B cell (primary cell): ENCODE measurements around the gene TXNRD1. TPM values are rescaled to one million over a fixed set of nuclear protein-coding genes. Genes with fewer than 3 reads are reported as not detected.

Experiments
- ATAC-seq: fragments of 200-7000 bp; cut with Tn5 transposase; one replicate; pipeline ENCODE4 v1.10.0; 2021; ENCODE audit warnings: low read depth, mild to moderate bottlenecking, moderate number of reproducible peaks, moderate library complexity
- CTCF ChIA-PET: fragments of 350-600 bp; sonication (Branson Sonifier 250); formaldehyde crosslinking; loops from one replicate; lab custom pipeline; 2021; ENCODE audit warnings: antibody characterized with exemption, inconsistent platforms; lab: Charles Lee
- POLR2A ChIA-PET: fragments of 350-600 bp; sonication (Branson Sonifier 250); formaldehyde crosslinking; loops from one replicate; lab custom pipeline; 2021; ENCODE audit warnings: antibody characterized with exemption; lab: Charles Lee
- DNase-seq: peaks from one replicate; pipeline ENCODE4 v3.0.0; 2013
- H2AFZ ChIP-seq: 2 replicates; pipeline ENCODE4 v1.6.1; 2012; ENCODE audit warnings: mild to moderate bottlenecking, low read depth, low read length; ENCODE audit not compliant: insufficient read depth, poor library complexity, severe bottlenecking
- H3K27ac ChIP-seq, 2 donors: 1 replicate in 1 of 2; 2 replicates in 1 of 2; pipeline ENCODE4 v1.5.1; 2012 to 2013; ENCODE audit warnings: low read length in 2 of 2, mild to moderate bottlenecking in 2 of 2, moderate library complexity in 1 of 2
- H3K27me3 ChIP-seq, 4 experiments: fragments of 200-600 bp in 1 of 4; sonication (generic) in 1 of 4; replicated peaks in 1 of 4; 1 replicate in 2 of 4; 2 replicates in 2 of 4; pipeline versions ENCODE4 v1.6.1 to v1.7.0; 2013 to 2016; ENCODE audit warnings: low read length in 3 of 4, mild to moderate bottlenecking in 2 of 4, mixed read lengths in 1 of 4, moderate library complexity in 1 of 4; ENCODE audit not compliant: insufficient read depth in 4 of 4, control insufficient read depth in 3 of 4; ENCODE audit errors: control extremely low read depth in 1 of 4
- H3K36me3 ChIP-seq, 2 experiments: replicated peaks in 1 of 2; 1 replicate in 1 of 2; 2 replicates in 1 of 2; pipeline versions ENCODE4 v1.6.1 to v1.7.1; 2013; ENCODE audit warnings: low read length in 1 of 2; ENCODE audit not compliant: insufficient read depth in 2 of 2, control insufficient read depth in 1 of 2; ENCODE audit errors: control extremely low read depth in 1 of 2, extremely low read depth in 1 of 2
- H3K4me1 ChIP-seq, 2 donors: fragments of 200-600 bp in 1 of 2; sonication (generic) in 1 of 2; 1 replicate in 1 of 2; 2 replicates in 1 of 2; pipeline versions ENCODE4 v1.5.1 to v1.6.1; 2013 to 2017; ENCODE audit warnings: low read length in 2 of 2; ENCODE audit not compliant: control insufficient read depth in 2 of 2, insufficient read depth in 2 of 2
- H3K4me2 ChIP-seq: replicated peaks from 2 replicates; pipeline ENCODE3; 2012; ENCODE audit warnings: mild to moderate bottlenecking, low read depth, low read length; ENCODE audit not compliant: poor library complexity, severe bottlenecking
- H3K4me3 ChIP-seq, 5 experiments: fragments of 200-600 bp in 1 of 5; sonication (generic) in 1 of 5; 1 replicate in 3 of 5; 2 replicates in 2 of 5; pipeline versions ENCODE4 v1.5.1 to v1.7.0; 2011 to 2016; ENCODE audit warnings: low read length in 4 of 5, mild to moderate bottlenecking in 4 of 5, low read depth in 2 of 5, control low read depth in 1 of 5, moderate library complexity in 1 of 5; ENCODE audit not compliant: insufficient read depth in 1 of 5; ENCODE audit errors: control extremely low read depth in 1 of 5, extremely low read depth in 1 of 5
- H3K79me2 ChIP-seq: fragments of 200-600 bp; sonication (generic); one replicate; pipeline ENCODE4 v1.6.0; 2016; ENCODE audit warnings: low read length; ENCODE audit not compliant: control insufficient read depth, insufficient read depth
- H3K9ac ChIP-seq: fragments of 200-600 bp; sonication (generic); 2 replicates; pipeline ENCODE4 v1.6.1; 2017; ENCODE audit warnings: mild to moderate bottlenecking, low read length, moderate library complexity
- H3K9me3 ChIP-seq, 3 donors: one replicate each; pipeline versions ENCODE4 v1.6.1 to v1.7.1; 2013; ENCODE audit warnings: low read length in 2 of 3; ENCODE audit not compliant: control insufficient read depth in 2 of 3, insufficient read depth in 1 of 3; ENCODE audit errors: control extremely low read depth in 1 of 3
- H4K20me1 ChIP-seq: 2 replicates; pipeline ENCODE4 v1.6.0; 2012; ENCODE audit warnings: mild to moderate bottlenecking, low read length; ENCODE audit not compliant: insufficient read depth, control insufficient read depth, poor library complexity, severe bottlenecking
- H3K27ac Mint-ChIP-seq: one replicate; pipeline ENCODE4 v1.8.0; 2021; ENCODE audit warnings: mixed read lengths
- H3K27me3 Mint-ChIP-seq: one replicate; pipeline ENCODE4 v1.8.0; 2021; ENCODE audit warnings: mixed read lengths
- H3K4me1 Mint-ChIP-seq: one replicate; pipeline ENCODE4 v1.8.0; 2021; ENCODE audit warnings: mixed read lengths
- H3K4me3 Mint-ChIP-seq: one replicate; pipeline ENCODE4 v1.8.0; 2021; ENCODE audit warnings: mixed read lengths
- H3K9me3 Mint-ChIP-seq: one replicate; pipeline ENCODE4 v1.8.0; 2022; ENCODE audit warnings: mixed read lengths; ENCODE audit not compliant: insufficient read depth
- CTCF ChIP-seq: fragments of 200-600 bp; IDR thresholded peaks from one replicate; pipeline ENCODE4 v1.8.0; 2022; ENCODE audit warnings: antibody characterized with exemption, mild to moderate bottlenecking
- EZH2 ChIP-seq: IDR thresholded peaks from 2 replicates; pipeline ENCODE4 v1.6.1; 2012; ENCODE audit warnings: borderline replicate concordance, low read depth, mild to moderate bottlenecking, moderate library complexity, low read length; ENCODE audit not compliant: insufficient read depth, poor library complexity, severe bottlenecking
- WGBS: methylation state at CpG from one replicate; pipeline ENCODE4 v1.1.5; 2013; ENCODE audit warnings: missing lambda C conversion rate; ENCODE audit not compliant: insufficient coverage; 5-methylcytosine and 5-hydroxymethylcytosine counted together
- intact Hi-C: fragments of 100-400 bp; cut with micrococcal nuclease; formaldehyde crosslinking; loops from one replicate; pipeline ENCODE4 v1.10.0; 2022
- polyA plus RNA-seq: library from polyadenylated mRNA; depleted of rRNA; stranded (reverse); fragments of >200 nt; gene quantifications from 2 replicates; pipeline ENCODE4 v1.2.3, GENCODE V29; 2012
- total RNA-seq, 2 donors: library from RNA; stranded (reverse); fragments of 120-200 nt in 1 of 2; gene quantifications; 1 replicate in 1 of 2; 2 replicates in 1 of 2; pipeline versions ENCODE4 v1.2.3 to v1.2.4, GENCODE V29; 2013 to 2022

Gene TXNRD1
- total and polyA plus RNA-seq, 2 donors (not counting 1 experiment from before 2014, with no cell fraction given), result 10.1 to 44.6 TPM

DNA sequence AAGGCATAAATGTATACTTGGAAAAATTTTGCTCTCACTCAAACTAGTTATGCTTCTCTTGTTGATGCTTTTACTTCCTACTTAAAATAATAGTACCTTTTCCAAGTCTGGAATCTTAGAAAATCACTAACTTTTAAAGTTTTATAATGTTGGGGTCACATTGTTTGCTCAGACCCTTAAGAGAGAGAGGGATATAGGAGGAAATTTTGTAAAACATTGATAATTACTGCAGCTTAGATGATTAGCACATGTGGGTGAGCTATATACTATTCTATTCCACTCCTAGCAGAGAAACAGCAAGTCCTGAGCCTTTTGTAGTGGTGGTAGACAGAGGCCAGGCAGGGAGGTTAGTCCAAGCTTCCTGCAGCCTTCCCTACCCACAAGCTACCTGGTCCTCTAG is 101.4 kb downstream of the TXNRD1 start:
- H3K27ac Mint-ChIP-seq, result no peak overlapping the region
- H3K36me3 ChIP-seq, result peaks cover 16 to 70% of the 10 kb centered on the region in 2 experiments
- H3K9me3 Mint-ChIP-seq, result no peaks in the 10 kb centered on the region
- H3K4me1 Mint-ChIP-seq, result no peaks in the 10 kb centered on the region
- H2AFZ ChIP-seq, result no peak overlapping the region
- no peak overlapping the region for H3K4me2 ChIP-seq
- H3K4me3 Mint-ChIP-seq, result no peak overlapping the region
- no peaks in the 10 kb centered on the region for H3K27me3 ChIP-seq
- POLR2A ChIA-PET, result interaction anchor here (0.6 kb wide), 1 partner anchor 27 kb away, joined by 5 read pairs; no protein-coding TSS in a partner anchor
- H3K9me3 ChIP-seq, result no peaks in the 10 kb centered on the region
- H3K27me3 Mint-ChIP-seq, result no peaks in the 10 kb centered on the region
- H3K27ac ChIP-seq, result no peak overlapping the region
- intact Hi-C loops, result no loop called here
- H3K4me3 ChIP-seq, result no peak overlapping the region
- H3K9ac ChIP-seq, result no peak overlapping the region
- DNase-seq (no peak), ATAC-seq (no peak)
- TF ChIP-seq CTCF (no peak), EZH2 (no peak)
- H3K79me2 ChIP-seq, result peaks cover 2% of the 10 kb centered on the region
- CTCF ChIA-PET, result no interaction called here
- no peaks in the 10 kb centered on the region for H3K4me1 ChIP-seq
- no peaks in the 10 kb centered on the region for H4K20me1 ChIP-seq

- WGBS, result 98% methylated on average over 6 of the region's 7 CpGs
- intact Hi-C loops, result no loop called here
- H3K4me1 Mint-ChIP-seq, result no peaks in the 10 kb centered on the region
- H3K4me3 ChIP-seq, result no peak overlapping the region
- no peaks in the 10 kb centered on the region for H3K4me1 ChIP-seq
- H3K9me3 ChIP-seq, result no peaks in the 10 kb centered on the region
- no peak overlapping the region for H3K27ac Mint-ChIP-seq
- no peak overlapping the region for H3K27ac ChIP-seq
- H3K9ac ChIP-seq, result no peak overlapping the region
- H3K9me3 Mint-ChIP-seq, result no peaks in the 10 kb centered on the region
- H3K27me3 Mint-ChIP-seq, result no peaks in the 10 kb centered on the region
- no peak overlapping the region for H3K4me2 ChIP-seq
- TF ChIP-seq EZH2 (no peak), CTCF (no peak)
- no peaks in the 10 kb centered on the region for H4K20me1 ChIP-seq
- no peaks in the 10 kb centered on the region for H3K79me2 ChIP-seq
- H3K36me3 ChIP-seq, result peaks cover 16 to 68% of the 10 kb centered on the region in 2 experiments
- ATAC-seq (no peak), DNase-seq (no peak)
- ChIA-PET POLR2A (interaction anchor here (0.6 kb wide), 1 partner anchor 26 kb away, joined by 5 read pairs; no protein-coding TSS in a partner anchor), CTCF (no interaction called here)
- no peak overlapping the region for H3K4me3 Mint-ChIP-seq
- no peaks in the 10 kb centered on the region for H3K27me3 ChIP-seq
- no peak overlapping the region for H2AFZ ChIP-seq
Measured at GRCh38 chr12:104317538-104318210, 102.1 kb downstream of the TXNRD1 start.
